Subcutaneous abdominal adipose tissue (tissue), 5 donors: Measurements from ENCODE around the gene CEBPE.

Experiments
- H3K27ac ChIP-seq: one replicate; pipeline ENCODE4 v1.7.0; 2013; ENCODE audit warnings: low read depth, mild to moderate bottlenecking, inconsistent platforms, low read length, moderate library complexity
- H3K27me3 ChIP-seq, 5 donors: one replicate each; pipeline ENCODE4 v1.7.0; 2013; ENCODE audit warnings: low read length in 5 of 5, inconsistent platforms in 1 of 5; ENCODE audit not compliant: control insufficient read depth in 5 of 5, insufficient read depth in 4 of 5
- H3K36me3 ChIP-seq, 5 donors: one replicate each; pipeline ENCODE4 v1.7.0; 2013; ENCODE audit warnings: low read length in 5 of 5; ENCODE audit not compliant: control insufficient read depth in 5 of 5, insufficient read depth in 5 of 5
- H3K4me1 ChIP-seq, 5 donors: one replicate each; pipeline ENCODE4 v1.7.0; 2013; ENCODE audit warnings: low read length in 5 of 5, mild to moderate bottlenecking in 3 of 5, moderate library complexity in 1 of 5; ENCODE audit not compliant: control insufficient read depth in 5 of 5, insufficient read depth in 5 of 5
- H3K4me3 ChIP-seq, 5 donors: one replicate each; pipeline ENCODE4 v1.7.0; 2013; ENCODE audit warnings: low read length in 5 of 5, low read depth in 1 of 5
- H3K9ac ChIP-seq, 5 donors: one replicate each; pipeline ENCODE4 v1.7.0; 2013; ENCODE audit warnings: low read length in 5 of 5, mild to moderate bottlenecking in 4 of 5, moderate library complexity in 3 of 5
- H3K9me3 ChIP-seq, 5 donors: one replicate each; pipeline ENCODE4 v1.7.0; 2013; ENCODE audit warnings: low read length in 5 of 5; ENCODE audit not compliant: control insufficient read depth in 5 of 5
- donor health status: healthy.
- donor health status: healthy.
- donor health status: healthy.
- donor health status: healthy.
- donor health status: healthy.

CEBPE gene

GRCh38 chr14:23136566-23137133 is 17.6 kb upstream of the CEBPE start:
- no peaks in the 10 kb centered on the region for H3K27me3 ChIP-seq
- H3K4me1 ChIP-seq = peaks cover 0 to 1% (median 0%) of the 10 kb centered on the region in 5 donors
- H3K4me3 ChIP-seq = no peak overlapping the region
- peaks cover 0 to 46% (median 36%) of the 10 kb centered on the region in 5 donors for H3K36me3 ChIP-seq
- no peaks in the 10 kb centered on the region for H3K9me3 ChIP-seq
- H3K27ac ChIP-seq = no peak overlapping the region
- H3K9ac ChIP-seq = no peak overlapping the region

- Histone ChIP-seq H3K36me3 (peaks cover 0 to 47% (median 35%) of the 10 kb centered on the region in 5 donors), H3K27ac (no peak overlapping the region), H3K4me1 (no peaks in the 10 kb centered on the region), H3K9ac (no peak overlapping the region), H3K4me3 (no peak overlapping the region), H3K27me3 (peaks cover 0 to 3% (median 0%) of the 10 kb centered on the region in 5 donors), H3K9me3 (no peaks in the 10 kb centered on the region)
These were observed 13.9 kb upstream of the CEBPE start for GRCh38 chr14:23132970-23133369.

- Histone ChIP-seq H3K27ac (no peak overlapping the region), H3K27me3 (peaks cover 0 to 3% (median 0%) of the 10 kb centered on the region in 5 donors), H3K9ac (no peak overlapping the region), H3K4me3 (no peak overlapping the region), H3K36me3 (peaks cover 0 to 47% (median 33%) of the 10 kb centered on the region in 5 donors), H3K9me3 (no peaks in the 10 kb centered on the region), H3K4me1 (peaks cover 0 to 3% (median under 1%) of the 10 kb centered on the region in 5 donors)
These were observed 12.4 kb upstream of the CEBPE start for GRCh38 chr14:23131482-23131881.

DNA sequence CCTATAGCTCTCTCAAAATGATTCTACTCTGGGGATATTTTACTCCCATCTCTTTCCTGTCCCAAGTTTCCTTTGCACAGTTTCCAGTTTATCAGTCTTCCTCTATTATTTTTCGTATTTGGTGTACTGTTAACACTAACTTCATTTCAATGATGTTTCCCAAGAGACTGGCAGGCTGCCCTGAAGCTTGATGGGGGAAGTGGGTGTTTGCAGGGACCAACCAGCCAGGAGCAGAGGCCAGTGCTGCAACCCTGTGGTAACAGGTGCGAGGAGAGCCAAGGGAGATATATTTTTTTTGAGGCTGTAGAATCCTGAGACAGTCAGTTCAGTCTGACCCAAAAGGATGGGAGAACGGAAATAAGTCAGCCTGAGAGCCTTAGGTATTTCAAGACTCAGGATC is 11.8 kb upstream of the CEBPE start:
- peaks cover 0 to 3% (median 0%) of the 10 kb centered on the region in 5 donors for H3K27me3 ChIP-seq
- no peak overlapping the region for H3K4me3 ChIP-seq
- no peak overlapping the region for H3K27ac ChIP-seq
- H3K36me3 ChIP-seq = peaks cover 0 to 43% (median 28%) of the 10 kb centered on the region in 5 donors
- no peaks in the 10 kb centered on the region for H3K9me3 ChIP-seq
- peaks cover 0 to 10% (median 7%) of the 10 kb centered on the region in 5 donors for H3K4me1 ChIP-seq
- H3K9ac ChIP-seq = no peak overlapping the region

GRCh38 chr14:23129759-23130316 is 10.8 kb upstream of the CEBPE start:
- no peak overlapping the region for H3K4me3 ChIP-seq
- H3K36me3 ChIP-seq = peaks cover 0 to 43% (median 27%) of the 10 kb centered on the region in 5 donors
- H3K4me1 ChIP-seq = peaks cover 0 to 12% (median 10%) of the 10 kb centered on the region in 5 donors
- no peaks in the 10 kb centered on the region for H3K9me3 ChIP-seq
- no peak overlapping the region for H3K27ac ChIP-seq
- H3K27me3 ChIP-seq = peaks cover 0 to 3% (median 0%) of the 10 kb centered on the region in 5 donors
- H3K9ac ChIP-seq = no peak overlapping the region

DNA sequence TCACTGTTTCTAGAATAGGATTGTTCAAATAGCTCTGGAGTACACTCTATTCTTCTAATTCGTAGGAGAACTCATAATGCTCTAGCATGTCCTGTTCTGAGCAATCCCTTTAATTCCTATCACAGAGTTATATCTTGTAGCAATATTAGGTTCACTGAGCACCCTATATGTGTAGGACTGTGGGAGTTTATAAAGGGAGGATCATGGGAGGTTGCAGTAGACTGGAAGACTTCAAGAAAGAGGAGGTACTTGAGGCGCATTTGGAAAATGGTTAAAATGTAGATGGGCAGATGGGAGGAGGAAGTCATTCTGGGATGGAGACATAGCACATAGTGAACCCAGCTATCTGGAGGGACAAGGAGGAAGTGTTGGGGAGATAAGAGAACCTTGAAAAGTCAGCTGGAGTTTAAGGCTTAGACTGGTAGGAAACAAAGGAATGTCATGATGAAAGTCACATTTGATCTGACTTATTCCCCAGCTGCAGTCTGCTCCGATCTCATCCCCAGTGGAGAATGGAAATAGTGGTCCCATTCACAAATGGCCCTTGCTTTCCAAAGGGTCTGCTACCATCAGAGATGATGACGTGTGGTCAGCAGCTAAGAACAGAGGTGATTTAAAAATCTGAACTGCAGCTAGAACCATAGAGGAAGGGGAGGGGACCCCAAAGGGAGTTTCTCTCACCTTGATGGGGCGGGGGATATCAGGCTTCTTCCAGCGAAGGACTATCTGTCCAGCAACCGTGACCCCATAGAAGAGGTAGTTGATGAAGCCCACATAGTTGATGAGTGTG is 10.1 kb upstream of the CEBPE start:
- H3K27ac ChIP-seq = no peak overlapping the region
- H3K4me1 ChIP-seq = peaks cover 0 to 12% (median 11%) of the 10 kb centered on the region in 5 donors
- peaks cover 0 to 3% (median 0%) of the 10 kb centered on the region in 5 donors for H3K27me3 ChIP-seq
- H3K9me3 ChIP-seq = no peaks in the 10 kb centered on the region
- H3K4me3 ChIP-seq = no peak overlapping the region
- peaks cover 0 to 43% (median 27%) of the 10 kb centered on the region in 5 donors for H3K36me3 ChIP-seq
- no peak overlapping the region for H3K9ac ChIP-seq

DNA sequence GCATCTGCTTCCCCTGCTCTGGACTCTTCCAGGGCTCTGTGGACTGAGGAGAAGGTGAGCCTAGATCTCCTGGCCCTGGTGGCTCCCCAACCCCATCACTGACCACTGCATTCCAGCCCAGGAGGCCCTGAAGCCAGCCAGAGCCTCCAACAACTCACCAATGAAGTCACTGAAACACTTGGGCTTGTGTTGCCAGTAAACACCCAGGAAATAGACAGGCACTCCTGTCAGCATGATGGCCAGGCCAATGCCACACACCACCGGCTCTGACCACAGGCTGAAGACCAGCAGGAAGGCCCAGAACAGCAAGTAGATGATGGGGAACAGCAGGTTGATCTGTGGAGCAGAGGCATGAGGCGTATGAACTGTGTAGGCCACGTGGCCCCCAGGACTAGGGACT is 8.8 kb upstream of the CEBPE start:
- Histone ChIP-seq H3K27ac (no peak overlapping the region), H3K4me3 (no peak overlapping the region), H3K36me3 (peaks cover 0 to 43% (median 27%) of the 10 kb centered on the region in 5 donors), H3K4me1 (peaks cover 0 to 23% (median 17%) of the 10 kb centered on the region in 5 donors), H3K9me3 (no peaks in the 10 kb centered on the region), H3K27me3 (peaks cover 0 to 3% (median 0%) of the 10 kb centered on the region in 5 donors), H3K9ac (no peak overlapping the region)

GRCh38 chr14:23126548-23127278 is 7.7 kb upstream of the CEBPE start:
- Histone ChIP-seq H3K9ac (no peak overlapping the region), H3K36me3 (peaks cover 0 to 43% (median 27%) of the 10 kb centered on the region in 5 donors)

GRCh38 chr14:23125933-23126524 is 7.0 kb upstream of the CEBPE start:
- Histone ChIP-seq H3K27me3 (peaks cover 0 to 3% (median 0%) of the 10 kb centered on the region in 5 donors), H3K4me3 (no peak overlapping the region), H3K36me3 (peaks cover 0 to 36% (median 22%) of the 10 kb centered on the region in 5 donors), H3K4me1 (peaks cover 0 to 23% (median 23%) of the 10 kb centered on the region in 5 donors), H3K9ac (peak overlapping the region in 2 of 5 donors; percentile 10 to 57), H3K9me3 (no peaks in the 10 kb centered on the region), H3K27ac (no peak overlapping the region)

More at GRCh38 chr14:23126548-23127278, 7.7 kb upstream of the CEBPE start:
- Histone ChIP-seq H3K27ac (no peak overlapping the region), H3K9me3 (no peaks in the 10 kb centered on the region), H3K4me1 (peaks cover 0 to 23% (median 17%) of the 10 kb centered on the region in 5 donors), H3K27me3 (peaks cover 0 to 3% (median 0%) of the 10 kb centered on the region in 5 donors), H3K4me3 (no peak overlapping the region)
